ENCODE data around the gene COL7A1.
A peak's percentile ranks its signal among the peaks of the same experiment; 100 is the strongest.

COL7A1 gene

DNA sequence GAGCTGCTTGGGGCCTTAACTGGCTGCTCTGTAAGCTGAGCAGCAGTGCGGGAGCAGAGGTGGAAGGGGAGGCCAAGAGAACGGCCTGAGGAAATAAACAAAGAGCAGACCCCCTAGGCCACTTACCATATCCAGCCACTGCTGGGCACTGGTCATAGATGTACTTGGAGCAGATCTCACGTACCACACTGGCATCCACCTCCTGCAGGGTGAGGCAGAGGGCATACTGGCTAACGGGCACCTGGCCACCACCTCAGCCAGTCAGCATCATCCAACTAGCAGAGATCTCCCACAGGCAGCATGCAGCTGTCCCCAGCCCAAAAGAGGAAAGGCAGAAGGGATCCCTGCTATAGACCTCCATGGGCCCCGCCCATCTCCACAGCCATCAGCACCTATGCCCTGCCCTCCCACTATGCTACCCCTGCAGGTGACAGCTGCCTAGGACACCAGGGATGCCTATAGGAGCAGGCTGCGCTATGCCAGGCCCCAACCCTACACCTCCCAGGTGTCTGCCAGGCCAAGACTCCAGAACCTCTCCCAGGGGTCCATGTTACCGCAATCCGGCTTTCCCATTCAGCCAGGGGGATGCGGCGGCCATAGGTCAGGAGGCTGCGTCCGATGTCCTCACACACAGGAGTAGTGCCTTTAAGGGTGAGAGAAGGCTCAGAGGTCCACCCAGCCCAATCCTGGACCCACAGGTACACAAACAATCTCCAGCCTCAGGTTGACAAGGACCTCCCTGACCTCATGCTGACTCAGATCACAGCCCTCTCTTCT lies 4.6 kb upstream of the COL7A1 start:
- Mint-ChIP-seq H3K4me3 (no peak overlapping the region), H3K27ac (no peak overlapping the region), H3K27me3 (ENCODE audit: low read depth, poor library complexity) (no peaks in the 10 kb centered on the region), H3K4me1 (peaks cover 31% of the 10 kb centered on the region), H3K9me3 (no peaks in the 10 kb centered on the region), H3K36me3 (ENCODE audit: low read depth) (peaks cover 46% of the 10 kb centered on the region)
- DNase-seq, result no peak
- TF ChIP-seq, protein P1, sequence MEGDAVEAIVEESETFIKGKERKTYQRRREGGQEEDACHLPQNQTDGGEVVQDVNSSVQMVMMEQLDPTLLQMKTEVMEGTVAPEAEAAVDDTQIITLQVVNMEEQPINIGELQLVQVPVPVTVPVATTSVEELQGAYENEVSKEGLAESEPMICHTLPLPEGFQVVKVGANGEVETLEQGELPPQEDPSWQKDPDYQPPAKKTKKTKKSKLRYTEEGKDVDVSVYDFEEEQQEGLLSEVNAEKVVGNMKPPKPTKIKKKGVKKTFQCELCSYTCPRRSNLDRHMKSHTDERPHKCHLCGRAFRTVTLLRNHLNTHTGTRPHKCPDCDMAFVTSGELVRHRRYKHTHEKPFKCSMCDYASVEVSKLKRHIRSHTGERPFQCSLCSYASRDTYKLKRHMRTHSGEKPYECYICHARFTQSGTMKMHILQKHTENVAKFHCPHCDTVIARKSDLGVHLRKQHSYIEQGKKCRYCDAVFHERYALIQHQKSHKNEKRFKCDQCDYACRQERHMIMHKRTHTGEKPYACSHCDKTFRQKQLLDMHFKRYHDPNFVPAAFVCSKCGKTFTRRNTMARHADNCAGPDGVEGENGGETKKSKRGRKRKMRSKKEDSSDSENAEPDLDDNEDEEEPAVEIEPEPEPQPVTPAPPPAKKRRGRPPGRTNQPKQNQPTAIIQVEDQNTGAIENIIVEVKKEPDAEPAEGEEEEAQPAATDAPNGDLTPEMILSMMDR (IDR thresholded peaks at IDR 0.05), result no peak

DNA sequence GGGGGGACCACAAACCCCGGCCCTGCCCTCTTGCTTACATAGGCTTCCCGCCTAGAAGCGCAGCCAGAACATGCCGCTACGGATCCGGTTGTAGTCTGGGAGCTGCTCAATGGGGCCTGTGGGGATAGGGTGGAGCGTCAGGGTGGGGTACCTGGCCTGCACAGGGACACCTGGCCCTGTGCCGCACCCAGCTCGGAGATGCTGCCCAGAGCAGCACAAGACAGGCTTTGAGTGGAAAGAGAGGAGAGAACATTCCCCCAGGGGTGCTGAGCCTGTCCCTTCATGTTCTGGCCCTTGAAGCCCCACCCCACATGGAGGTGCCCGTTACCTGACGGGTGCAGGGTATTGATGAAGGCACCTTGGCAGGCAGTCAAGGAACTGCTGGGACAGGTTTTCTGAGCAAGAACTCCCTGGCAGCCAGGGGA lies 4.0 kb upstream of the COL7A1 start:
- H3K4me1 Mint-ChIP-seq, result peaks cover 35% of the 10 kb centered on the region
- no peaks in the 10 kb centered on the region for H3K27me3 Mint-ChIP-seq (ENCODE audit: low read depth, poor library complexity)
- no peak for DNase-seq
- H3K4me3 Mint-ChIP-seq, result no peak overlapping the region
- no peaks in the 10 kb centered on the region for H3K9me3 Mint-ChIP-seq
- H3K36me3 Mint-ChIP-seq (ENCODE audit: low read depth), result peaks cover 40% of the 10 kb centered on the region
- TF ChIP-seq, protein P1 (IDR thresholded peaks at IDR 0.05), result no peak
- H3K27ac Mint-ChIP-seq, result peak overlapping the region; percentile 82

DNA sequence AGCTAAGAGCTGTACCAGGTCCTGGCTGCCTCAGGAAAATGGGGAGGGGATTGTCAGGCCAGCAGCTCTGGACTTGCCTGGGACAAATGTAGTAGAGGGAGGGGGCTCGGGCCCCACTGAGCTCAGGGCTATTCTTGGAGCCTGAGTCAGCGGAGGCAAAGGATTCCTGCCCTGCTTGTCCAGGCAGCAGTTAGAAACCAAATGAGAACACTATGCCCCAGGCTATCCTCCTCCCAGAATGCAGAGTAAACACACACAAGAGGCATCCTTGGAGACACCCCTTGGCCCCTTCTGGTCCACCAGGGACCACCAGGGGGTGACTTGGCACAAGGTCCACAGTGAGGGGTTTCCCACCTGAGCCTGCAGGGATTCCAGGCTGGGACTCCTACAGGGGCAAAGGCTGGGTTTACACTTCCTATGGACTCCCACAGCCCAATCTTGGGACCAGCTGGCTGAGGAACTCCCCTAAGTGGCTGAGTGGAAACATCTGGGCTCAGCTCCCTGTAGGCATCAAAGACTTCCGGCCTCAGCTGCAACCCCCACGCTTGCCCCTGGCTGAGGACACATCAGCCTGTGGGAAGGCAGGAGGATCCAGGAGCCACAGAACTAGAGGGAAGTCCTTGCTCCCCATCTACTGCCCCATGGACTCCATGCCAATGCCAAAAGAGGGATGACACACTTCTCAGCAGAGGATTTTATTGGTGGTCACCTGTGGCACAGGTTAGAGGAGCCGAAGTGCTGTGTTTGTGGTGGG lies 3.4 kb upstream of the COL7A1 start:
- Mint-ChIP-seq H3K4me1 (peaks cover 36% of the 10 kb centered on the region), H3K4me3 (no peak overlapping the region), H3K27me3 (ENCODE audit: low read depth, poor library complexity) (no peaks in the 10 kb centered on the region), H3K27ac (peak overlapping the region; percentile 82), H3K9me3 (no peaks in the 10 kb centered on the region), H3K36me3 (ENCODE audit: low read depth) (peaks cover 35% of the 10 kb centered on the region)
- DNase-seq, result no peak
- TF ChIP-seq, protein P1 (IDR thresholded peaks at IDR 0.05), result no peak

DNA sequence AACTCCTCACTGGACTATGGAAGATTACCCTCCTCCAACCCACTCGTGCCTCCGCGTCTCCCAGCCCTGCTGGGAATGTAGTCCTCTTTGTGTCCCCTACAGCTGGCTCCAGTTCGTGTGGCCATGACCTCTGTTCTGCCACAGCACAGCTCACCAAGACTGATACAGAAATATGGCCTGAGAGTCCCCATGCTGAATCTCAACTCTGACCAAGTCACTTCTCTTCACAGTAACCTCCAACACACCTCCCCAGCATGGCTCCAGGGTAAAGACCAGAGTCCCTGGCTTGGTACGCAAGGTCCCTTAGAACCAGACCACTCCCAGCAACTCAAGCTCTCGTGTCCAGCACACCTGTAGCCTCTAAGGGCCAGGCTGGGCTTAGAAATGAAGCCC lies 2.3 kb upstream of the COL7A1 start:
- TF ChIP-seq, protein P1 (IDR thresholded peaks at IDR 0.05), result no peak
- Mint-ChIP-seq H3K4me1 (peaks cover 41% of the 10 kb centered on the region), H3K27ac (peak overlapping the region; percentile 90)

DNA sequence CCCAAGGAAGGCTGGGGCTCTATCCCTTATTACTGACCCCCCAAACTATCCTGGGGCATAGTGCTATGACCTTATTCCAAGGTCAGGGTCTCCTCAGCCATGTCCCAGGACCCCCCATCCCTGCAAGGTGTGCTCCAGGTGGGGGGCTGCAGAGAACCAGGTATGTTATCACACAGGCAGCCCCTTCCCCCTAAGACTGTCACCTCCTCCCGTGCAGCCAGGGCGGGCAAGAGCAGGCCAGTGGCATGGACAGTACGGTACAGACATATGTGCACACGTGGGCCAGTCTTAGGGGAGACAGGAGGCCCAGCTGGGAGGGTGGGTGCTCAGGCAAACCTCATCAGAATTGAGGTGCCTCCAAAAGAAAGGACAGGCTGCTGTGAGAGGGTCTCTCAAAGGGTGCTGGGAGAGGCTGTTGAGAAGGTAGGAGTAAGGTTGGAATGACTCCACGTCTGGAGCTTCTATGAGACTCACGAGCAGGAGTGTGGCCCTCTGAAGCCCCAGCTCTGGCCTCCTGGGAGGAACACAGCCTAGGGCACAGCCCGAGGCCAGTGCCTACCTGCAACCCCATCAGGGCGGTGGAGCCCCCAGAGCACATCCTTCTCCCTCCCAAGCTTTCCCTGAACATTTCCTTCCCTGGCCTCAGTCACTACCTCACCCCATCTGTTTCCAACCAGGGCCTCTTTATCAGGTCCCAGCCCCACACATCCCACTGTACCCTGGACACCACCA lies 1.7 kb upstream of the COL7A1 start:
- DNase-seq, result no peak
- Mint-ChIP-seq H3K4me1 (peaks cover 41% of the 10 kb centered on the region), H3K27ac (peak overlapping the region; percentile 90), H3K27me3 (ENCODE audit: low read depth, poor library complexity) (no peaks in the 10 kb centered on the region), H3K4me3 (no peak overlapping the region), H3K36me3 (ENCODE audit: low read depth) (peaks cover 23% of the 10 kb centered on the region), H3K9me3 (no peaks in the 10 kb centered on the region)
- TF ChIP-seq, protein P1 (IDR thresholded peaks at IDR 0.05), result no peak

More for the DNA sequence above, 2.3 kb upstream of the COL7A1 start:
- H3K36me3 Mint-ChIP-seq (ENCODE audit: low read depth), result peaks cover 27% of the 10 kb centered on the region
- no peaks in the 10 kb centered on the region for H3K9me3 Mint-ChIP-seq
- no peak for DNase-seq
- H3K4me3 Mint-ChIP-seq, result no peak overlapping the region
- H3K27me3 Mint-ChIP-seq (ENCODE audit: low read depth, poor library complexity), result no peaks in the 10 kb centered on the region
